Heart right ventricle (tissue), 16 donors: ENCODE results near the gene COX7A2L. TPM values are rescaled to one million over a fixed set of nuclear protein-coding genes. Genes with fewer than 3 reads are reported as not detected.

ENCODE experiments used
- ATAC-seq, 8 donors: fragments of 200-7000 bp; cut with Tn5 transposase; one replicate each; pipeline ENCODE4 v1.9.1; 2020; ENCODE audit warnings: mild to moderate bottlenecking in 8 of 8, moderate library complexity in 8 of 8, moderate number of reproducible peaks in 1 of 8
- DNase-seq, 2 donors: peaks; one replicate each; pipeline ENCODE4 v3.0.0-alpha.2; 2020
- H3K27ac ChIP-seq, 10 donors: fragments of 200-600 bp; sonication (generic) in 2 of 10; one replicate each; pipeline versions ENCODE4 v1.5.0 to v1.8.0; 2020 to 2022; ENCODE audit warnings: mild to moderate bottlenecking in 3 of 10
- H3K27me3 ChIP-seq, 7 donors: fragments of 200-600 bp; one replicate each; pipeline ENCODE4 v1.8.0; 2021 to 2022; ENCODE audit warnings: mild to moderate bottlenecking in 2 of 7
- H3K36me3 ChIP-seq, 9 donors: fragments of 200-600 bp; sonication (generic) in 1 of 9; one replicate each; pipeline versions ENCODE4 v1.5.0 to v1.8.0; 2020 to 2022; ENCODE audit warnings: mild to moderate bottlenecking in 2 of 9
- H3K4me1 ChIP-seq, 9 donors: fragments of 200-600 bp; sonication (generic) in 1 of 9; one replicate each; pipeline versions ENCODE4 v1.5.0 to v1.8.0; 2020 to 2022; ENCODE audit warnings: mild to moderate bottlenecking in 4 of 9
- H3K4me3 ChIP-seq, 10 donors: fragments of 200-600 bp; sonication (generic) in 2 of 10; one replicate each; pipeline versions ENCODE4 v1.5.0 to v1.8.0; 2020 to 2022; ENCODE audit warnings: mild to moderate bottlenecking in 7 of 10, moderate library complexity in 2 of 10
- H3K9me3 ChIP-seq, 11 donors: fragments of 200-600 bp in 10 of 11; sonication (generic) in 2 of 11; one replicate each; pipeline versions ENCODE4 v1.5.0 to v1.8.0; 2013 to 2022; ENCODE audit warnings: mild to moderate bottlenecking in 2 of 11, control low read depth in 1 of 11, moderate library complexity in 1 of 11
- WGBS, 2 donors: extraction: QIAGEN DNeasy Blood & Tissue Kit; methylation state at CpG; one replicate each; pipeline ENCODE4 v1.1.7; 2013; ENCODE audit warnings: inconsistent platforms in 1 of 2; 5-methylcytosine and 5-hydroxymethylcytosine counted together
- intact Hi-C, 10 donors: fragments of 100-400 bp; cut with DNase I; formaldehyde crosslinking; loops; one replicate each; pipeline versions ENCODE4 v1.11.1 to v1.14.2; 2022
- polyA plus RNA-seq, 2 donors: library from polyadenylated mRNA; stranded (reverse); fragments of 200-250 nt; gene quantifications; one replicate each; pipeline ENCODE4 v1.2.3, GENCODE V29; 2013
- total RNA-seq, 10 donors: library from RNA; stranded (reverse); fragmentation: NEBNext Ultra II Directional in 3 of 10; extraction: Animal tissue kit (Norgen Biotek cat#: 25700) in 3 of 10; gene quantifications; one replicate each; pipeline versions ENCODE4 v1.2.1 to v1.2.4, GENCODE V29; 2021 to 2023
- TF ChIP-seq, protein P1 (sequence below), 9 donors: fragments of 200-600 bp; sonication (generic) in 2 of 9; IDR thresholded peaks; one replicate each; pipeline versions ENCODE4 v1.5.0 to v1.8.0; 2021 to 2022; ENCODE audit warnings: antibody characterized with exemption in 9 of 9, mild to moderate bottlenecking in 5 of 9, moderate library complexity in 1 of 9
- donor health status: Arrhythmogenic right ventricular cardiomyopathy.
- donor health status: ischemic (EF 13 %, LVEDD 7.1; RV severe dilation, severe dysfunction).
- donor health status: healthy with polysubstance abuse.
- donor health status: DM: no; HTN: yes; CAD: no.
- donor health status: DM: no; HTN: no; CAD: no.
- donor health status: ischemic (EF 25% LVEDD 6.9; RV normal size, moderate dysfunction).
- donor health status: ischemic (EF 25% LVEDD 5.7; RV mildly dilated, moderate dysfunction).
- donor health status: healthy.
- donor health status: DM: yes; HTN: yes; CAD: no.
- donor health status: Ischemic cardiomyopathy.
- donor health status: ischemic (EF 35%, LVEDD 5.7; RV mildly dilated, moderate dysfunction).
- donor health status: nonischemic (EF 11% LVEDD 7.7; RV severe dilation, severe dysfunction).
- donor health status: DM: yes; HTN: yes; CAD: no.
- donor health status: PGD.
- donor health status: ischemic (EF 29% LVEDD 5.4; RV normal size, mild dysfunction).
- donor health status: nonischemic (EF 23%, LVEDD 6.1; RV moderate dilation, normal function).

COX7A2L gene
- total and polyA plus RNA-seq, 12 donors, result 36.4 to 141 (median 106) TPM

GRCh38 chr2:42378415-42378814 is 17.4 kb upstream of the COX7A2L start:
- Histone ChIP-seq H3K4me3 (no peak overlapping the region), H3K9me3 (no peaks in the 10 kb centered on the region), H3K27ac (no peak overlapping the region), H3K27me3 (peaks cover 0 to 3% (median 0%) of the 10 kb centered on the region in 7 donors), H3K36me3 (no peaks in the 10 kb centered on the region), H3K4me1 (no peaks in the 10 kb centered on the region)
- intact Hi-C loops, result no loop called here
- 94 to 97% methylated on average over 9 of the region's 9 CpGs for WGBS, 2 donors
- ATAC-seq (no peak), DNase-seq (no peak)
- TF ChIP-seq, protein P1, sequence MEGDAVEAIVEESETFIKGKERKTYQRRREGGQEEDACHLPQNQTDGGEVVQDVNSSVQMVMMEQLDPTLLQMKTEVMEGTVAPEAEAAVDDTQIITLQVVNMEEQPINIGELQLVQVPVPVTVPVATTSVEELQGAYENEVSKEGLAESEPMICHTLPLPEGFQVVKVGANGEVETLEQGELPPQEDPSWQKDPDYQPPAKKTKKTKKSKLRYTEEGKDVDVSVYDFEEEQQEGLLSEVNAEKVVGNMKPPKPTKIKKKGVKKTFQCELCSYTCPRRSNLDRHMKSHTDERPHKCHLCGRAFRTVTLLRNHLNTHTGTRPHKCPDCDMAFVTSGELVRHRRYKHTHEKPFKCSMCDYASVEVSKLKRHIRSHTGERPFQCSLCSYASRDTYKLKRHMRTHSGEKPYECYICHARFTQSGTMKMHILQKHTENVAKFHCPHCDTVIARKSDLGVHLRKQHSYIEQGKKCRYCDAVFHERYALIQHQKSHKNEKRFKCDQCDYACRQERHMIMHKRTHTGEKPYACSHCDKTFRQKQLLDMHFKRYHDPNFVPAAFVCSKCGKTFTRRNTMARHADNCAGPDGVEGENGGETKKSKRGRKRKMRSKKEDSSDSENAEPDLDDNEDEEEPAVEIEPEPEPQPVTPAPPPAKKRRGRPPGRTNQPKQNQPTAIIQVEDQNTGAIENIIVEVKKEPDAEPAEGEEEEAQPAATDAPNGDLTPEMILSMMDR (IDR thresholded peaks at IDR 0.05), result no peak

- Histone ChIP-seq H3K27me3 (peaks cover 0 to 3% (median 0%) of the 10 kb centered on the region in 7 donors), H3K27ac (no peak overlapping the region), H3K36me3 (no peaks in the 10 kb centered on the region), H3K4me1 (no peaks in the 10 kb centered on the region), H3K9me3 (no peaks in the 10 kb centered on the region), H3K4me3 (no peak overlapping the region)
- no peak for DNase-seq
- 68 to 77% methylated on average over 7 of the region's 7 CpGs for WGBS, 2 donors
- ATAC-seq, result no peak
- TF ChIP-seq, protein P1 (IDR thresholded peaks at IDR 0.05), result no peak
- intact Hi-C loops, result no loop called here
These were observed 15.7 kb upstream of the COX7A2L start for GRCh38 chr2:42376758-42377157.

DNA sequence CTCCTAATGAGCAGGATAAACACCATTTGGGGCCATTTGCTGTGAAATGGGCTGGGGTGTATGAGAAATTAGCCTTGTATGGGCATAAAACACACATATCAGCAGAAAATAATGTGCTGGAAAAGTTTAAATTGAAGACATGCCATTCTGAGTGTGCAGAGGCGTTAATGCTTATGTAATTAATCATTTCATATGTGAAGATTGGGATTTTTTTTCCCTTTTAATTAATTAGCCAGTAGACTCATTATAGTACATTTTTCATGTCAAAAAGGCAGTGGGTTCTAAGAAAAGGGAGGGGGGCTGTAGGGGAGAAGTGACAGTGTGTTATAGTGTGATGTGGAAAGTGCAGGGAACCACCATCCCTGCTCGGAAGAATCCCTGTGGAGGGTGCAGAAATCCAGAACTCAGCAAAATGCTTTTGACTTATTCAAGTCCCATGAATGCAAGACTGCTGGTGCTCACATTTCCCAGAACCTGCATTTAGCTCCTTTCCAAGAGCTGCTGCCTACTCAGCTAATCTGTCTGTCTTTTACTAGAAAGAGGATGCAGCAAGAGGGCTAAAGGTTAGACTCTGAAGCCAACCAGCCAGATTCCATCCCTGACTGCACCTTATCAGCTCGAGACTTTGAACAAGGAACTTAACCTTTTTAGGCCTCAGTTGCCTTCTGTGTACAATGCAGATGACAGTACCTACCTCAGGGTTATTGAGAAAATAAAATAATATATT is 11.6 kb upstream of the COX7A2L start:
- WGBS, 2 donors, result 56 to 75% methylated on average over 3 of the region's 3 CpGs

DNA sequence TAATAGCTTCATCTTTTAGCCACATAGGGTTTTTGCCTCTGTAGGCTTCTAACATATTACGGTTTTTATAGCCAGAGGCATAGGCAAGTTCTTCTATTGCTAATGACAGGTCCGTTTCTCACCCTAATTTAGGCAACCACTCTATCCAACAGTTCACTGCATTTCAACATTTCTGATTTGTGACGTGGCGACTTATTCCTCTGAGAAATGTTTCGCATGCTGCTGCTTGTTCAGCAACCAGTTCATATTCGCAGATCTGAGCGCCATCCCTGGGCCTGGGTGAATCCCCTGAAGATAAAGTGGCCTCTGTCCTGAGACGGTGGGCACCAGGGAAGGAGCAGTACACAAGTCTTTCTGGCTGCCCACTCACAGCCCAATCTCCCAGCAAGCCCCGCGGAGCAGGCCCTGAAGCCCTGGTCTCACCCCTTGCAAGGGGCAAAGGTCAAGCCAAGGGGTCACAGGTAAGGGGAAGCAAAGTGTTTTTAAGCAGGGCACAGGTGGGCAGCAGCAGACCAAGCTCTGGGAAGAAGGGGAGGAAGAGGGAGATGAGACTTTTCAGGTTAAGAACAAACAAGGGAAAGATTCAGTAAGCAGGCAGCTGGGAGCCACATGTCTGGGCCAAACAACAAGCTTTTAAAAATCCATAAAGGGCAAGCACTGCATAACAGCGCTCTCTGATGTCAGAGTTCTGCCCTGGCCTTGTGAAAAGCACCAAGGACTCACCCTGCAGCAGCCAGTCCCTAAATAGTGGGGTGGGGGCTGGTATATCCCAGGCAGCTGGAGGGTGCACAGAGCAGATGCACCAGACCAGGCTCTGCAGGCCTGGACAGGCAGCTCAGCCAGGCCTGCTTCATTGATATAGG is 10.8 kb upstream of the COX7A2L start:
- TF ChIP-seq, protein P1 (IDR thresholded peaks at IDR 0.05), result no peak
- Histone ChIP-seq H3K27ac (no peak overlapping the region), H3K36me3 (no peaks in the 10 kb centered on the region), H3K27me3 (no peaks in the 10 kb centered on the region), H3K9me3 (no peaks in the 10 kb centered on the region), H3K4me3 (no peak overlapping the region), H3K4me1 (peaks cover 0 to 27% (median 5%) of the 10 kb centered on the region in 9 donors)
- 90 to 92% methylated on average over 11 of the region's 11 CpGs for WGBS, 2 donors
- no peak for ATAC-seq
- no peak for DNase-seq
- intact Hi-C loops, result no loop called here

More for the DNA sequence above, 11.6 kb upstream of the COX7A2L start:
- H3K36me3 ChIP-seq, result no peaks in the 10 kb centered on the region
- H3K27me3 ChIP-seq, result no peaks in the 10 kb centered on the region
- ATAC-seq, result no peak
- no peak overlapping the region for H3K27ac ChIP-seq
- intact Hi-C loops, result no loop called here
- peaks cover 0 to 22% (median 5%) of the 10 kb centered on the region in 9 donors for H3K4me1 ChIP-seq
- TF ChIP-seq, protein P1 (IDR thresholded peaks at IDR 0.05), result no peak
- no peak overlapping the region for H3K4me3 ChIP-seq
- DNase-seq, result no peak
- H3K9me3 ChIP-seq, result no peaks in the 10 kb centered on the region
